HCEC 1CT (cell line): ENCODE measurements around the gene GRID1.

Source experiments
- DNase-seq: peaks from one replicate; pipeline ENCODE4 v3.0.0-alpha.2; 2017

The GRID1 gene

DNA sequence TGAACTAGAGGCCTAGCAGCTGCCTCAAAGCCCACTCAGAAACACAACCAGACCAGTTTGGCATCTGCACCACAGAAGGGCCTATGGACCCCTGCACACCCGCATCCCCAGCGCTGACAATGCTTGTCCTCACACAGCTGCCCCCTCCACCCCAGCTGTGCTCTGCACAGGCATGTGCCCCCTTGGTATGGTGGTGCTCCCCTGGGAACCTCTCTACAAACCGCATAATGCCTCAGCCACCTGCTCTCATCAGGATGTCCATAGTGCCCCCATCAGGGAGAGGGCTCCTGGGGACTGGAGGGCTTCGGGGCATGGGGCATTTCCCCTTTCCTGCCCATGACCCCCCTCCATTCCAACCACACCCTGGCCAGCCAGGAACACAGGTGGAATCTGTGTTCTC is 347.5 kb downstream of the GRID1 start:
- DNase-seq = no peak

DNA sequence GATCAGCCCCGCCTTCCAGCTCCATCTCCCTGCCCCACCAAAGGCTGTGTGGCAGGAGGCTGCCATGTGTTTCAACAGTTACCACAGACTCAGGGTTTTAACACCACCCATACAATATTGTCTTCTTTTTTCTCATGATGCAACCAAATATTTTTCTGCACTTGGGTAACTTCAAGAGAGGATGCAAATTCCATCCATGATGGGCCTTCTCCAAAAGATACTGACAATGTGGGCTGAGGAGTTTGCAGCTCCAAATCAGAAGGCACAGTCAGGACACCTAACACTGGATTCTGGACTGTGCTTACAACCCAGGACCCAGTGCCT is 347.9 kb downstream of the GRID1 start:
- DNase-seq = no peak

DNA sequence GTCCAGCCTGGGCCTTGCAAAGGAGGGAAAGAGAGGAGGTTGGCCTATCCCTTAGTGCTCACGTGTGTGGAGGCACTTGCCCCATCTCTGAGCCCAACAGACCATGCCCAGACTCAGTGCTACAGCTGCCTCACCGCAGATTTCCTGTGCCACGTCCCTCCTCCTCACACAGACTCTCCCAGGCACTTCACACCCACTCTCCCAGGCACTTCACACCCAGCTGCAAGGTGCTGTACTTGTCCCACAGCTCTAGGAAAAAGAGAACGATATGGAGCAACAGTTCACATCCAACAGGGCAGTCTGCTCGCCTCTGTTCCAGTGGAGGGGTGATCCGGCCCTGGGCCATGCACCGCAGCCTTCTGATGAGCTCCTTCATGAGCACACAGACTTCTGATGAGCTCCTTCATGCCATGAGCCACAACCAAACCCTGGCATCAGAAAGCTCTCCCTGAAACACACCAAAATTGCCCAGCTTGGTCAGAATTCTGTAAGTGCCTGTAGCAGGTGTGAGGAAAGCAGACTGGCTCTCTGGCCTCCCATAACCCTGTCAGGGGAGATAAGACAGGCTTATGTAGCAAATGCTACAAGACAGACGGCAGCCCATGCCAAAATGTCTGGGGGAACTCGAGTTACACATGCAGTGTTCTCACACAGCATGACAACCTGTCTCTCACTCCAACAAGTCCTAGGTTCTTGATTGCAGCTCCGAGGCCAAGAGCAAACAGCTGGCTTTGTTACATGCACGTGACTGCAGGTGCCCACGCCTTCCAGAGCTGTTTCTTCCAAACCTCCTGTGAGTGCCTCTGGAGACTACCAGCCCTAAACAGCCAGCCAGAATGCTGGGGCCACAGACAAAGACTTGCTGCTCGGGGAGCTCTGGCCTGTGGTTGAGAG is 348.5 kb downstream of the GRID1 start:
- no peak for DNase-seq

DNA sequence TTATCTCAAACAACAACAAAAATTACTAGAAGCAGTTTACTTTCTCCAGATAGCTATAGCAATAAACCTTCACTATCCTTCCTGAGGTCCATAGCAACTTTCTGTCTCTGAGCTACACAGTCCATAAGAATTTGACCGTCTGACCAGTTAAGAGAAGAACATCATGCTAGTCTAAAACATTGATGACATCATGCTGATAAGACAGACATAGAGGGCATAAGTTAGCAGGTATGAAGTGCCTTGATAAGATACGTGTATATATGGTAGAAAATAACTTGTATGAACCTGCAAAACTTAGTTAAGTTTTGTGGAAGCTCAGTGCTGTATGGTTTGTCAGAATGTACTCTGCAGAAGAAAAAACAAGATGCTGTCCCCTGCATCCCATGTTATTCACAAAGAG is 353.0 kb downstream of the GRID1 start:
- DNase-seq = no peak

DNA sequence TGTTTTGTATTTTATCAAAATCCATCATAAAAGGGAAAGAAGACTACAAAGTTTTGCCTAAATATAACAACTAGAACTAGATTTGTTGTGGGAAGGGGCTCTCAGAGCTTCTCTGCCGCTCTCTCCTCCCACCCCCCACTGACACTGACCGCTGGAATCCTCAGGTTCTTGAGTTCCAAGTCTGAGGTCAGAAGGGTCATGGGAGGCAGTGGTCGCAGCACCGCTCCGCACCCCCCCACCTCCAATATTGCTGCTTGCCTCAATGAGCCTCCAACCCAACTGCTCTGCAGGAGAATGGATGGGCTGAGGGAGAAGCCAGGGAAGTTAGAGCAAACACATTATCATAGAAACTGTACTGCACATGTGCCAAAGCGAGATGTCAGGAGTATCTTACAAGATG is 359.4 kb downstream of the GRID1 start:
- DNase-seq = no peak

DNA sequence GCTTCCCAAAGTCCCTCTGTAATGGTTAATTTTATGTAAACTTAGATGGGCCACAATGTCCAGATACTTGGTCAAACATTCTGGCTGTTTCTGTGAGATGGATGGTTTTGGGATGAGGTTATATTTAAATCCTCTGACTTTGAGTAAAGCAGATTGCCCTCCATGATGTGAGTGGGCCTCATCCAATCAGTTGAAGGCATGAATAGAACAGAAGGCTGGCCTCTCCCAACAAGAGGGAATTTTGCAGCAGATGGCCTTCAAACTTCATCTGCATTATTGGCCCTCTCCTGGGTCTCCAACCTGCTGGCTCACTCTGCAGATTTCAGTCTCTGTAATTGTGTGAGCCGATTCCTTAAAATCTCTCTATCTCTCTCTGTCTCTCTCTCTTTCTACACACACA is 362.3 kb downstream of the GRID1 start:
- DNase-seq = no peak

GRCh38 chr10:86003201-86003621 is 363.4 kb downstream of the GRID1 start:
- no peak for DNase-seq

- no peak for DNase-seq
Observed at GRCh38 chr10:86001521-86001920, 365.1 kb downstream of the GRID1 start.

DNA sequence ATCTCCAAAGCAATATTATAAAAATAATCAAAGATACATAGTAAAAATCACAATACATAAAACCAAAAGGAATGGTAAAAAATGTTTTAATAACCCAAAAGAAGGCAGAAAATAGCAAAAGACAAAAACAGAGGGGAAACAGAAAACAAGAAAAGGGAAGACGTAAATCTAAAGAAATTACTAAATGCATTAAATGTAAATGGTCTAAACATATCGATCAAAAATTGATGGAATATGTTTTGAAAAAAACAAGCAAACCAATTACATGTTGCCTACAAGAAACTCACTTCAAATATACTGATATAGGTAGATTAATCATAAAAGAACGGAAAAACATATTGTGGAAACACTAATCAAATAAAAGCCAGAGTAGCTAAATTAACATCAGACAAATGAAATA is 369.1 kb downstream of the GRID1 start:
- no peak for DNase-seq

- no peak for DNase-seq
Observed at GRCh38 chr10:85995791-85996190, 370.8 kb downstream of the GRID1 start.

DNA sequence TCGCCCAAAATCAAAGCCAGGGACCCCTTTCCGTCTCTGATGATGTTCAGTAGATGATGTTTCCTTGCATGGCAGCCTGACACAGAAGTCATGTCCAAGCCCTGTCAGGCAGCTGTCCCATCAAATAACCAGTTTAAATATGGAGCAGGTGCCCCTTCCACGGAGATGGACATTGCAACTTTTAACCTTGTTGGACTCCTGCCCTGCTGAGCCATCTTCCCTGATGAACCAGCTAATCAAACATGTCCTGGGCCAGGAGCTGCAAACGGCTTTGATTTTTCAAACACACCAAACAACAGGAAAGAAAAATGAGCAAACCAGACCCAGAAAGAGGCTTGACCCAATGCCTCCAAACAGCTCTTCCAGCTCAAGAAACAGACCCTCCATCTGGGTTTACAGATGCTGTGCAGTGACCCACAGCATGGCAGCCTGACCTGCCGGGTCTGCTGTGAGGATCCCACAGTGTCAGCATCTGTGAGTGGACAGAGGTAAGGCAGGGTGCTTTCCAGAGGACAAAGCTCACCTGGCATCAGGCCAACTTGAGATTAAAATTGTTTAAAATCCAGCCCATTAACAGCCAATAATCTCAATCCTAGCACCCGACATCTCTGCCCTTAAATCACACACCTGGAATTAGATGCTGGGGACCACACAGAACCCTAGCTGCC is 372.6 kb downstream of the GRID1 start:
- no peak for DNase-seq

GRCh38 chr10:85993140-85993539 is 373.5 kb downstream of the GRID1 start:
- DNase-seq = no peak

DNA sequence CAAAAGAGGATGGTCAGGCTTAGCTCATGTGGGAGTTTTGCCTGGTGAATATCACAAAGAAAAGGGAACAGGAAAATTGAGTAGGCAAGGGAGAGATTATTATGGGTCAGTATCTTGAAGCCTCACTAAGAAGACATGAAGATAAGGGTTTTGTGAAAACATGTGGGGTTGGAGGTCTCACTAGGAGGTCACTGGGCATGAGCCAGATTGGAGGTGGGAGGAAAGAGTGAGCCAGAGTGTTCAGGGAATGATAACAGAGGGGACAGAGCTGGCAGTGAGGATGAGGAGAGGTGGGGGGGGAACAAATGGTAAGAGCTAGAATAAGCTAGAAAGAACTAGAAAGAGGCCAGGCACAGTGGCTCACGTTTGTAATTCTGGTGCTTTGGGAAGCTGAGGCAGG is 374.3 kb downstream of the GRID1 start:
- DNase-seq = no peak

DNA sequence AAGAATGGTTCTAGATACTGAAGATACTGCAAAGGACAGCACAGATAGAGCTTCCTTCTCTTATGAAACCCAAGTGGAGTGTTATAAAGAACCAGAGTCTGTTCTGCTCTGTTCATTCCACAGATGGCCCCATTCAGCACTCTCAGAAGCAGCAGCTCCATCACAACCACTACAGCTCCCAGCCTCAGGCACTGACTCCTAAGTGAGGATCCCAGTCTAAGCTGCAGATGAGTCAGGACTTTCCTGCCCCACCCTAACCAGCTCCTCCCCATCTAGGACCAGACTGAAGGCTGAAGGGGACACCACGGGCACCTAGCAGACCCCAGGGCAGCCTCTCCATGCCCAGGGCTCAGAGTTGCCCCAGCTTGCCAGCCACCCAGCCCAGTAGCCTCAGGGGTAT is 379.8 kb downstream of the GRID1 start:
- no peak for DNase-seq

- no peak for DNase-seq
Observed at GRCh38 chr10:85983051-85983450, 383.5 kb downstream of the GRID1 start.

GRCh38 chr10:85979598-85979997 is 387.0 kb downstream of the GRID1 start:
- no peak for DNase-seq

DNA sequence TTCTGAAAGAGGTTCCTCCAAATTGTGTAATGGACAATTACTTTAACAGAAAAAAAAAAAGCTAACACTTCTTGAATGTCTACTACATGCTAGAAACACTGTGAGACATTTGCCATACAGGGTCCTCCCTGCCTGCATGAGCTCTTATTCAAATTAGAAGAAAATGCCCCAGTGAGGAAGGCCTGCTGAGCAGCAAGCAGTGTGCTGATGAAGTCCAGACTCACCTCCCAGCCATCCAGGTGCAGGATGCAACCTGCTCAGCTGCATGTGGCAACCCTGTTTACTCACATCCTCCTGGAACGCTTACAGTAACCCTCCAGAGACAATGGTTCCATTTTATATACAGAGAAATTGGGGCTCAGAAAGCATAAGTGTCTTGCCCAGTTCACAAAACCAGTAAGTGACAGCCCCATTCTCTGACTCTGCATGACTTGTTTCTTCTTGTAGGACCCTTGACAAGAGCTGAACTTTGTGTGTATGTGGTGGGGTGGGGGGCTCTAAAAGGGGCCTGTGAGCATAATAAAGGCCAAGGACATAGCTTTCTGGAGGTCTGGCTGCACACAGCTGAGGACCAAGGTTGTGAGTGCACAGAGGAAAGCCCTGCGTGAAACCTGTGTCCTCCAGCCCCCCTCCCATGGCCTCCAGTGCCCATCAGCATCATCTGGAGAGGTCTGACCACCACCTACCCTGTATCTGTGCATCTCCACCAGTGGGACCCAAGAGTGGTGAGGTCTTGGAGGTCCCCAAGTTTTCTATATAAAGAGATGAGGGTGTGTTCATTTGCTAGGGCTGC is 387.8 kb downstream of the GRID1 start:
- DNase-seq = no peak

DNA sequence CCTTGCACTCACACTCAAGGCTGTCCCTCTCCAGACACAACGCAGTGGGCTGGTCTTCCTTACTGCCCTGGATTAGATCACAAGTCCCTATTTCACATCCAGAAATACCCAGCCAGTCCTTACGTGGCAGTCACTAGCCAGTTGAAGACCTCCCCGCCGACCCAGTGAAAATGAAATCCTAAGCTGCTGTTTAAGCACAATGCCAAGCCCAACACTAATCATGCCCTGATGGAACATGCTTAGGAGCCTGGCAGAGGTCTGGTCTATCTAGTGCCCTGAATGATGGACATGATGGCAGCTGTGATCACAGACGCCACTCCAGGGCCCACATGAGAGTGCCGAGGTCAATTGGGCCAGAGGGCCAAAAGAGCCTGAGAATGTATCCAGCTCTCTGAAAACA is 389.0 kb downstream of the GRID1 start:
- DNase-seq = no peak

DNA sequence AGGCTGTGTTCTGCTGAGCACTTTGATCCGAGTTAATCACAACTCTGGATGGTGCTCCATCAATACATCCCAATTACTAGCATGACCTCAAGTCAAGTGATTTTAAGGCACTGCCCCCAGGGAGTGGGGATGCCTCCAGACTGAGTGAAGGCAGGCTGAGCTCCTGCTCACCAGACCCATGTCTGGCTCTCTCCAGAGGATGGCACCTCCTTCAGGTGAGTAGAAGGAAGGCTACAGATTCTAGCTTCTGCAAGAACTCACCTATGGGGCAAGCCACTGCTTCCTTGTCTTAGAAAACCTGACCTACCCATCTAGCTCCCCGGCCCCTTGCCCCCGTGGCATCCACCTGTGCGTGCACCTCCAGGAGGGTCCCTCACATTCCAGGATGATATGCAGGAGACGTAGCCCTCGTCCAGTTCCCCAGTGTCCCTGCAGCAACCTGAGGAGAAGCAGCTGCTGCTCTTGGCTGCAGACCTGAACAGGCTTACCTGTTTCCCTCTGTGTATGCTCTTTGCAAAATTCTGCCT is 390.3 kb downstream of the GRID1 start:
- DNase-seq = no peak

DNA sequence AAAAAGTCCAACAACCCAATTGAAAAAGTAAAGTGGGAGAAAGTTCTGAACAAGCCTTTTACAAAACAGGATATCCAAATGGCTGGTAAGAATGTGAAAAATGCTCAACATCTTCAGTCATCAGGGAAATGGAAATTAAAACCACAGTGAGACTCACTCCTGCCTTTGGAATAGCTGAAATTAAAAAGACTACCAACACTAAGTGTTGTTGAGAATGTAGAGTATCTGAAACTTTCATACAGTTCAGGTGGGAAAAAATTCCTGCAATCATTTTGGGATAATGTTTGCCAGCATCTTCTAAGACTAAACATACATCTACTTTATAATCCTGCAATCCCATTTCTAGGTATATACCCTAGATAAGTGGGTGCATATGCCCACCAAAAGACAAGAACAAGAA is 395.1 kb downstream of the GRID1 start:
- DNase-seq = no peak

- no peak for DNase-seq
Observed at GRCh38 chr10:85967594-85967993, 399.0 kb downstream of the GRID1 start.

DNA sequence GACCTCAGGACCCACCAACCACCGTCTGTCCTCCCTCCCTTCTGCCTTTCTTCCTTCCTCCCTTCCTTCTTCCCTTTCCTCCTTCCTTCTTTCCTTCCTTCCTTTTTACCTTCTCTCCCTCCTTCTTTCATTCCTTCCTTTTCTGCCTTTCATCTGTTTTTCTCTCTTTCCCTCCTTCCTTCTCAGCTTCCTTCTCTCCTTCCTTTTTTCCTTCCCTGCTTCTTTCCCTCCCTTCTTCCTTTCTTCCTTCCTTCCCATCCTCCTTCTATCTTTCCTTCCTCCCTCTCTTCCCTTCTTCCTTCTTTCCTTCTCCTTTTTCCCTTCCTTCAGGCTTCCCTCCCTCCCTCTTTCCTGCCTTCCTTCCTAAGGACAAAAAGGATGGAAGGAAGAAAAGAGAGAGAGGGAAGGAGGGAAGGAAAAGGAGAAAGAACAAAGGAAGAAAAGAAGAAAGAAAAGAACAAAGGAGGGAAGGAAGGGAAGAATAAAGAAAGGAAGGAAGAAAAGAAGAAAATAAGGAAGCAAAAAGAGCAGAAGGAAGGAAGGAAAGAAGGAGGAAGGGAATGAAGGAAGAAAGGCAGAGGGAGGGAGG is 405.0 kb downstream of the GRID1 start:
- DNase-seq = no peak

DNA sequence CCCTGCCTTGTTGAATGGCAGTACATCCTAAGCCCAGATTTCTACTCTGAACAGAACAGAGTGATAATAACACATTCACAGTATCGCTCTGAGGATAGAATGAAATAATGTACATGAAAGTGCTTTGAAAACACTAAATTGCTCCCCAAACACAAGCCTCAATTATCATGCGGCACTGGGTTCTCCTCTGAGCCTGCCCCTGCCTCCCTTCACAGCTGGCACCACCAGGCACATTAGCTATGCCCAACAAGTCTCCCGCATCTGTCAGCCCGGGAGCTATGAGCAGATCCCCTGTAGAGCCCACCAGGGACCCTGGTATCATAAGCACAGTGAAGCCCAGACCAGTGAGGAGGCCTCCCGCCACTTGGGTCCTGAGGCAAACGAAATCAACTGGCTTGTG is 405.5 kb downstream of the GRID1 start:
- DNase-seq = no peak
